ENCODE data around the gene ALK. TPM values are rescaled to one million over a fixed set of nuclear protein-coding genes. Genes with fewer than 3 reads are reported as not detected.

ALK gene
- total and polyA plus RNA-seq, 2 experiments from 2014 or later: 0.35 TPM; not detected in 1

- TF ChIP-seq ZNF462 (CRISPR knock-in tag; IDR thresholded peaks at IDR 0.05) (no peak), ZNF114 (CRISPR knock-in tag; IDR thresholded peaks at IDR 0.05) (no peak), ZNF331 (CRISPR knock-in tag; IDR thresholded peaks at IDR 0.05; ENCODE audit: low read depth) (no peak), EZH2phosphoT487 (IDR thresholded peaks at IDR 0.05; ENCODE audit: unreplicated experiment) (no peak), ETS1 (IDR thresholded peaks at IDR 0.05) (no peak), CTCF (conservative IDR thresholded peaks at IDR 0.05; ENCODE audit: low read depth in 2 of 2) (no peak), CREB1 (CRISPR knock-in tag; IDR thresholded peaks at IDR 0.05; ENCODE audit: low read depth) (no peak), REST (IDR thresholded peaks at IDR 0.05; ENCODE audit: unreplicated experiment) (no peak)
These were observed 519.4 kb downstream of the ALK start (continued) for GRCh38 chr2:29401994-29402393.
